ENCODE measurements around the gene SLC19A2.
"Not testable (repeated sequence)": the region's sequence is repeated elsewhere in the genome, so short reads cannot be mapped to it uniquely, and the experiment has no call there.

SLC19A2 gene

DNA sequence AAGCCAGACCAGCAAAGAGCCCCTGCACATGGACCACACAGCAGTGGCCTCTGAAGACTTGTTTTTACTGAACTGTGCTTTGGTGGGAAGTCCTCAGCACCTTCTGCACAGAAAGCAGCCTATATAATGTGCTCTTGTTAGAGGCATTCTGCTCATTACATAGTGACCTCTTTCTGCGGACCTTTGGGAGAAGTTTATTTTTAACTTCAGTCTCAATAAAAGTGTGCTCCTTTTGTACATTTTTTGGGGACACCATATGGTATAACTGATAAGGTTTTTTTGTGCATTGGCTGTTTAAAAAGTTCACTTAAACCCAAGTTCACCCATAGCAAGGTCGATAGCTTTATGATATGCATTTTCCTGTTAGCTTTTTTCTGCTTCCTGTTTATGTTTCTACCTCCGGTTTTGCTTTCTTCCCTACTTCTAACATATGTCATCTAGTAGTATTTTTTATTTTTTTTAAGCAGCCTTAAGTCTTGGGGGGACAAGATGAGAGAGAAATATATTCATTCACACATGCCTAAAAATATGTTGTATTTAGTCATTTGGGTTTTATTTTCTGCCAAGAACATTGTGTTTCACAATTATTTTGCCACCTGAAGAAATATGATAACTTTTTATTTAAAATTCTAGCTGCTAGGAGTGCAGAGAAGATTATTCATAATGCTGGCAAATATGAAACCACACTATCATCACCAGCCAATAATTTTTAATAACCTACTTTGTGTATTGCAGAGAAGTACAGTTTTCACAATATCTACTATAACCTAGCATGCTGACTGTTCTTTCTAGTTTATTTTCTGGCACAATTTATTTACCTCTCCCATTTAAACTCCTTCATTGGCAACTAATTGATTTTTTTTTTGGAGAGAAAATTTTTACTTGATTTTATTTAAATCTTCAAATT lies 22.9 kb upstream of the SLC19A2 start:
- no peak for DNase-seq (ENCODE audit: low spot score)

DNA sequence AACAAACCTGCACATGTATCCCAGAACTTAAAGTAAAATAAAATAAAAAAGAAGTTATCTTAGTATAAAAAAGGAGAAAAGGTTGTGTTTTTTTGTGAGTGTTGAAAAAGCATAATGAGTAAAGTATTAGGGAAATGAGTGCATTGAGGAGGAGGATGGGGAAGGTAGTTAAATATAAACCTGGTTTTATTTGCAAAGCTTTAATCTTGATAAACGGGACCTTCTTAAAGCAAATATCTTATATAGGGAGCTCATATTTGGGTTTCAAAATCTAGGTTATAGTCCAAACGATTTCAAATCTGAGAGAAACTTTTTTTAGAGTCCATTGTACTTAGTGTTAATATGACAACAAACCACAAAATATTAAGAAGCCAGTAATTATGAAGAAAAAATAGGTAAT lies 21.7 kb upstream of the SLC19A2 start:
- no peak for DNase-seq (ENCODE audit: low spot score)

DNA sequence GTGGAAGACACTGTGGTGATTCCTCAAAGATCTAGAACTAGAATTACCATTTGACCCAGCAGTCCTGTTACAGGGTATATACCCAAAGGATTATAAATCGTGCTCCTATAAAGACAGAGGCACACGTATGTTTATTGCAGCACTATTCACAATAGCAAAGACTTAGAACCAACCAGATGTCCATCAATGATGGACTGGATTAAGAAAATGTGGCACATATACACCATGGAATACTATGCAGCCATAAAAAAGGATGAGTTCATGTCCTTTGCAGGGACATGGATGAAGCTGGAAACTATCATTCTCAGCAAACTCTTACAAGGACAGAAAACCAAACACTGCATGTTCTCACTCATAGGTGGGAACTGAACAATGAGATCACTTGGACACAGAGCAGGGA lies 17.9 kb upstream of the SLC19A2 start:
- DNase-seq (ENCODE audit: low spot score) = not testable (repeated sequence)

DNA sequence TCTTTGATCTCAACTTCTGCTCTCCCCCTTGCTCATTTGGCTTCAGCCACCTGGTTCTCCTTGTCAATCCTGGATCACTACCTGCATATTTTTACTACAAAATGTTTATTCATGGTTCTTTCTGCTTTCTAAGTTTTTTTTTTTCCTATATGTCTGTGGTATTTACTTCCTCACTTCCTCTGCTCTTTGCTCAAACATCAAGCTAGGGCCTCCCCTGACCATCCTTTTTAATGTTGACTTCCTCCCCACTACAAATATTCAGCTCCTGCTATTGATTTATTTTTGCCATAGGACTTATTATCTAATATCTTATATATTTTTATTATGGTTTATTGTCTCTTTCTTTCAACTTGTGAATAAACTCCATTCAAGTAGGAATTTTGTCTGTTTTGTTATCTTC lies 14.1 kb upstream of the SLC19A2 start:
- no peak for DNase-seq (ENCODE audit: low spot score)

DNA sequence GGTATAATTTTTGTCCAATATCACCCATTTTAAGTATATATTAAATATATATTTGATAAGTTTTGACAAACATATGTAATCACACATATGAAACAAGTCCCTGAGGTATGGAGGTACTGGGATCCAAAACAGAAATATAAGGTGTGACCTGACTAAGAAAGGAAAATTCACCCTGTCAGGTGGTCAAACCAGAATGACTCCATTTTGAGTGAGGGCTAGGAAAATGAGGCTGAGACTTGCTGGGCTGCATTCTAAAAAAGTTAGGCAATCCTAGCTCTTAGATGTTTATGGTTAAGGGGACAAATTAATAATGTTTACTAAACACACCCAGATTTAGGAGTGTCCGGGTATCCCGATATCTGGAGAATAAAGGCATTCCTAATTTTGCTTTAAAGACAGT lies 11.6 kb upstream of the SLC19A2 start:
- DNase-seq (ENCODE audit: low spot score) = no peak

DNA sequence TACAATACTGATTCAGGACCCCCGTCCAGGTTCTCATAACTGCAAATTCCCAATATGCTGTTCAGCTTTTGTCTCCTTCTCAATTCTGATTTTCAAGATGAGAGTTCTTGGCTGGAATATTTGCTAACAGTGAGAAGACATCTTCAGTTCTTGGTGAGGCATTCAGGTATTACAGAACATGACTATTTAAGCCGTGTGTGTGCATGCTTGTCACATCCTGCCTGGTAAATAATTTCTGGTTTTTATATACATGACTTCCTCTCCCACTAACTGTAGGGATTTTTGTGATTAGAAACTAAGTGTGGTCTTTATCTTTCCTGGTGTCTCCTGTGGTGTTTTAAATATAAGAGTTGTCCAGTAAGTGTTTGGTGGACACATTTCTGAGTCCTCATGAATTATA lies 10.2 kb upstream of the SLC19A2 start:
- no peak for DNase-seq (ENCODE audit: low spot score)

DNA sequence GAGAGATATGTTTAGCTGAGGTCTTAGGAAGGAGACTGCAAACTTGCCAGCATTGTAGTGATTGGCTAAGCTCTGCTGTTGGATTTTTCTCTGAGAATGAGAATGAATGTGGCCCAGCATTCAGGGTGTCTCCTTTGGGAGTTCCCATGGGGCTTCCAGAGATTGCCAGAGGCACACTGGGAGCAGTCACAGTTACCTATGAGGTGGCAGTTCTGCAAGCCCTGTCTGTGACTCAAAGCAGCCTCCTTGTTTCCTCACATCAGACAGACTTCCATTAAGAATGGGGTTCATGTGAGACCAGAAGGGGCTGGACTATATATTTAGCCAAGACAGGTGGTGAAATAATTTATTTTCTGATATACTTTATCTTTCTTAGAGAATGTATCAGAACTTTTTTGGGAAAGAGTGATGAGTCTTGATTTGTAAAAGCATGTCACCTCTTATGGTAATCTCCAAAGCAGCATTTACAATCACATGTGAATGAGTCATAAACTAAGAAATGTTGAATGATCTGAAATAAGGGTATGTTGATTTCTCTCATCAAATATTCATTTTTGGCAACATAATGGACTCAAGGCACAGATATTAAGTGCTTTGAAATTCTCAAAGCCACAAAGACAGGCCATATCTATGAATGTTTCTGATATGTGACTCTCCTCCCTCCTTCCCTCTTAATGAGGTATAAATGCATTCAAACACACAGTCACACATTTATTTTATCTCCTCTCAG lies 9.5 kb upstream of the SLC19A2 start:
- no peak for DNase-seq (ENCODE audit: low spot score)

DNA sequence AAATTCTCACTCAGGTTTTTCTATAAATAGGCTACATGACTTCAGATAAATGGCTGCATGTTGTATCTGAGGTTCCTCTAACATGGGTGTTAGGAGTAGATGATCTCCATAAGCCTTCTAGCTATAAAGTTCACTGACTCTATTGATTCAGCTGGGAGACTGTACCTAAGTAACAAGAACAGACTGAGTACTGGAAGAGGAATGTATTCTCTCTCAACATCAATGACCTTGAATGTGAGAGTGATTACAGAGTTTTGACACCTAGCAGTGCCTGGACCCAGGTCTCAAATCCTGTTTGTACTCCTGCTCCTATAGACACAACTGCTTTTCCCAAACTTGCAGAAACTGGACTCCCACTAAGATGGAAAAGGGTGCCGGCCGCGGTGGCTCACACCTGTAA lies 8.6 kb upstream of the SLC19A2 start:
- no peak for DNase-seq (ENCODE audit: low spot score)

DNA sequence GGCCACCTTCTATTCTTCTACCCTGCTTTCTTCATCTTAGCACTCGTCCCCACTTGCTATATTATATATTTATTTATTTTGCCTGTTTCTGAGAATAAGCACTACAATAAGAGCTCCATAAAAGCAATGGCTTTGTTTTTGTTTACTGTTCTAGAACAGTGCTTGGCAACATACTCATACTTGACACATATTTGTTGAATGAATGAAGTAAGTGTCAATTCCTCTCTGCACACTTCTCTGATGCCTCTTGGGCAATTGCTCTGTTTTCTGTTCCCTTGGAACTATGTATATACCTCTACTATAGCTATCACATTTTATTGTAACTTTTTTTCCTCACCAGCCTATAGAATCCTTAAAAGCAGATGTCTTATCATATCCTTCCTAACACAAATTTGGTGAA lies 7.5 kb upstream of the SLC19A2 start:
- DNase-seq (ENCODE audit: low spot score) = no peak

DNA sequence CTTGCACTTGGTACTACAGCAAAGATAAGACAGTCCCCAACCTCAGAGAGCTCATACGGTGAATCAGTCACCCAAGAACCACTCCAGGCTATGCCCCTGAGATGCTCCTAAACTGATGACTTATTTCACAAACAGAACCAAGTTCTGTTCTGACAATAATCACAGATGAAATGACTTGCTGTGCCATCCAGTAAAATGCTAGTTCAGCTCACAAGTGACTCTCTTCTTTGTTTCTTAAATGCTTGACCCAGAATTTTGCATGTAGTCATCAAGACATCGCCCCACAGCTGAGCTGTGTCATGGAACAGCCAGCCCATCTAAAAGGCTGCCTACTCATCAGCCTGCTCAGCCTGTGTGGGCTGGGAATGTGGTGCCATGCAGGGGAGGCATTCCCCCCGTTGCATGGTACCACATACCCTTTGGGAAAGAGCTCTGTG lies 6.1 kb upstream of the SLC19A2 start:
- no peak for DNase-seq (ENCODE audit: low spot score)

DNA sequence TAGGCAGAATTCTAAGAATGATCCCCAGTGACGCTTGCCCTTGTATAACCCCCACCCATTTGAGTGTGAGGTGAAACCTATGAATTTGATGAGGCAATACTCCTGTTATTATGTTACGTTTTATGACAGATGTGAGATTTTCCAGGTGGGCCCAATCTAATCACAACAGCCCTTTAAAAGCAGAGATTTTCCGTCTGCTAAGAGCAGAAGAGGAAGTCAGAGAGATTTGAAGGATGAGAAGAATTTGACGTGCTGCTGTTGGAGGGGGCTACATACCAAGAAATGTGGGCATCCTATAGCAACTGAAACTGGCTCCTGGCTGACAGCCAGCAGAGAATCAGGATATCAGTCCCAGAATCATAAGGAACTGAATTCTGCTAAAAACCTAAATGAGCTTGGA lies 2.4 kb upstream of the SLC19A2 start:
- DNase-seq (ENCODE audit: low spot score) = no peak

DNA sequence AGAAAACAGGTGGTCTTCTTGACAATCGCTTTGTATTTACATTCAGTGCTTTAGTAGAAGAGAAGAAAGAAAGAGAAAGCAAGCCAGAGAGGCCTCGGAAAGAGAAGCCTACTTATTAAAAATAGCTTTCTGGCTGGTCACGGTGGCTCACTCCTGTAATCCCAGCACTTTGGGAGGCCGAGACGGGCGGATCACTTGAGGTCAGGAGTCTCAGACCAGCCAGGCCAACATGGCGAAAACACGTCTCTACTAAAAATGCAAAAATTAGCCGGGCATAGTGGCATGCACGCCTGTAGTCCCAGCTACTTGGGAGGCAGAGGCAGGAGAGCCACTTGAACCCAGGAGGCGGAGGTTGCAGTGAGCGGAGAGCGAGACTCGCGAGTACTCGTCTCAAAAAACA lies 1.8 kb upstream of the SLC19A2 start:
- no peak for DNase-seq (ENCODE audit: low spot score)

DNA sequence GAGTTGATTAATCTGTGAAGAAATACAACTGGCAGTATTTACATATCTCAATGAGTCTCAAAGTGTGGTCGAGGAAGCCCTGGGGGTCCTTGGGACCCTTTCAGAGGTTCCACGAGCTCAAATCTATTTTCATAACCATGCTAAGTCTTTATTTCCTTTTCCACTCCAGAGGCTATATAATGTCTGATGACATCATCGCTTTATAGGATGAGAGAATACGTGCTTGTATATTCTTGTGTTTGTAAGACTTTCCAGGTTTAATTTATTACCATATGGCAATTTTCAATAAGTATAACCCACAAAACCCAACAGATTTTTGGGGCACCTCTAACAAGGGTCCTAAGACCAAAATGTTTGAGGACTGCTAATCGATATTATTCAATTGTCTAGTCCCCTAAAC lies 1.4 kb upstream of the SLC19A2 start:
- no peak for DNase-seq (ENCODE audit: low spot score)

DNA sequence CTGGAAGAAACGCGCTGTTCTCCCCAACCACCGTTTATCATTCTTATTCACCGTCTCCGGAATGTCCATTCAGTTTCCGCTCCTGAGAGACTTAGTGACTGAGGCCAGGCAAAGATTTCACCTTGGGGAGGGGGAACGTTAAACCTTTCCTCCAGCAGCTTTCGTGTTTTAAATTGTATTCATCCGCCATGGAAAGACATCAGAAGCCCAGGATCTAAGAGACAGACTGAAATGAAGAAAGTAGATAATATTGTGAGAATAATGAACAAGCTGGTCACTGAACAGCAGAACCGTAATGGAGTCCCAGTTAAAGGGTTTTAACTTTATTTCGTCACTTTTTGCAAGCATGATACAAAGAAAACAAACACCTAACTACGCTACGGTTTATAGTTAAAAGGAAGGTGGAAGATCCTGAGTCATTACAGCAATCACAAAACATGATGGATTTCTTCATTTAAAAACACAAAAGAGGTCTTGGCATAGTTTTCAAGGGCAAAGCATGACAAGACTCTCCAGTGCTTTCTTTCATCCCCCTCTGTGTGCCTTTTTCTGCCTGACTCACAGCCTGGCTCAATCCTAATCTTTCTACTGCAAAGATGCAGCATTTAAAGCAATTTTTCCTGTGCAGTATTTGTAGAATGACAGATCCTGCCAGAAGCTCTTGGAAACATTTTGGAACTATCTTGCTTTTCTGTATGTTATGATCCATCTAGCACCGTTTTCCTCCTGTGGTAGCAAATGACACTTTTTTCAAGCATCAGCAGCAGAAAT lies 722 bp upstream of the SLC19A2 start:
- no peak for DNase-seq (ENCODE audit: low spot score)

DNA sequence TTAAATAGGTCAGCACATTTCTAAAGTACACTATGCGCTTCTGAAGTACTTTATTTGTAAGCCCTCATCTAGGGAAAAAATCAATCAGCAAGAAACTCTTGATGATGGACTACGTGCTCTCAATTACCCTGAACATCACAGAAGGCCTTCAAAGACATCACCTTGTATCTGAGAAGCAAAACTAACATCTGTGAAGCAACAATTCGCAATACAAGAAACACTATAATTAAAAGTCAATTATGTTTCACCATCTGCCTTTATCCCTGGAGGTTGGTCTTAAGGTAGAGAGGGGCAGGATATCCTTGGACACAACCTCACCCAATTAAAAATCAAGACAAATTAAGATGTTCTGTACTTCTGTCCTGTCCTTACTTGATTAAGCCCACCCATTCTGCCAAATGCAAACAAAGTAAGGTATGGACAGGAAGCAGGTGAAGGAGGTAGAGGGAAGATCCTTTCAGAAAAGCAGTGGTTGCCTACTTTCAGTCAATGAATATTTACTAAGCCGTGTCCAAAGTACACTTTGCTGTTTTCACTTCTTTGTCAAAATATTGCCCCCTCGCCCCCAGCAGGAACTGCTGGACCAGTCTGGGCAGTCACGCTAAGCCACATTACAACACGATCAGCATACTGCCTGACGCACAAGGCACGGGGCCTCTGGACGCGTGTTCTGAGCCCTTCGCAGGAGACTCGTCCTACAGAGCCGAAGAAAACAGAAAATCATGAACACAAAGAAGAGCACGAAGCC lies 887 bp downstream of the SLC19A2 start:
- peak; percentile 42 for DNase-seq (ENCODE audit: low spot score)

DNA sequence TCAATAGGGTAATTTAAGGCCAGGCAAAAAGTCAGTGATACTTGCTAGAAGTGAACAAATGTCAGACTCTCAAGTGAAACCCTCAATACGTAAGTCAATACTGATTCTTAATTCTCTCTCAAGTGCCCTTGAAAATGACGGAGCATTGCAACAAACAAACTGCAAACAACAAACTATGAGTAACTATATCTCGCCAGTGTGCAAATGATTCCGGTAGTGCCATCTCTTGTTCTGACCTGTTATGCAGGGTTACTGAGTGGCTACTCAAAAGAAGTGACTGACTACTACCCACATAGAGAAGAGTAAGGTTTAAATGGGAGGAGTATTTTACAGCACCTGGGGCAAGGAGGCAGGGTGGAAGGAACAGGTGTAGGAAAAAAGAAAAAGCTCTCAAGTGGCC lies 1.6 kb downstream of the SLC19A2 start:
- no peak for DNase-seq (ENCODE audit: low spot score)

DNA sequence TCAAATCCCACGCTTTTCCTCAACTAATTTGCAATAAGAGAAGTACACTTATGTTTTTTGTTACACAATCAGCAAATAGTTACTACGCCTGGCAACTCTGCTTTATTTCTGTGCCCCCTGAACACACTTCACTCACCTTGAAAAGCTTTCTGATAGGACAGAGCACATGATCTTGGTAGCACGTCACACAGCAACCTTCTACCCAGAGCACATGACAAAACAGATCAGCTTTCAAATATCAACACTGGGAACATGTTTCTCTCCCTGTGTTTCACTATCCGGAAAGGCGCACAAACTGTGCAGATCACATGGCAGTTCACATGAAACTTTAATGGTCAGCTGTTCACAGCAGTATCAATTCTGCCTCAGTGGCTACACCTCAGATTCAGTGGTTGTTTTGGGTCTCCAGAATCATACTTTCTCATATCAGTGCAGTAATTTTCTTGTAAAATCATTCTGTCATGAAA lies 2.2 kb downstream of the SLC19A2 start:
- DNase-seq (ENCODE audit: low spot score) = peak; percentile 35

DNA sequence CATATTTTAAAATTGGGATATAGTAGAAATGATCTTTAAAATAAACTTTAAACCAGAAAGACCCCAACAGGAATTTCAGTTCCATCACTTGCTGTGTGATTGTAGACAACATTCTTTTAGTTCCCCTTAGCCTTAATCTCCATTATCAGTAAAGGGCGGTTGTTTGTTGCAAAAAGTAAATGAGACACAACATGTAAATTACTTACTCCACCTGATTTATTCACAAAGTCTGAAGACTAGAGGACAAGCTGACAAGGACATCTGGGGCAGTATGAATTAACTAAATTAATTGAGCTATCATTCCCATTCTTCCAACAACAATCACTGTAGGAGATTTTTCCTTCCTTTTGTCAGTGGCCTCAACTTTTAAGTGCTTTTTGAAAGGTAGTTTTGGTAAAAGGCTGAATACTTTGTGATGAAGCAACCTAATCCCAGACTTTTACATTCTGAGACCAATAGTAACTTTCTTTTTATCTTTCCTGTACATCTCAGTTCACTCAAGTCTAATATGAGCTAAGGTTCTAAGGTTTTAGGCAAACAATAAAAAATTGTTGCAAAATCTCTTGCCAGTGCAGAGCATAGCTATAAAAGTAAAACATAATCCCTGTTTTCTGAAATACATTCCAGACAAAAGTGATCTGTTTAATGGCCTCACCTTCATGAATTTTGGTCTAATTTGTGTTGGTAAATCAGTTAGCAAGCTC lies 6.2 kb downstream of the SLC19A2 start:
- no peak for DNase-seq (ENCODE audit: low spot score)

DNA sequence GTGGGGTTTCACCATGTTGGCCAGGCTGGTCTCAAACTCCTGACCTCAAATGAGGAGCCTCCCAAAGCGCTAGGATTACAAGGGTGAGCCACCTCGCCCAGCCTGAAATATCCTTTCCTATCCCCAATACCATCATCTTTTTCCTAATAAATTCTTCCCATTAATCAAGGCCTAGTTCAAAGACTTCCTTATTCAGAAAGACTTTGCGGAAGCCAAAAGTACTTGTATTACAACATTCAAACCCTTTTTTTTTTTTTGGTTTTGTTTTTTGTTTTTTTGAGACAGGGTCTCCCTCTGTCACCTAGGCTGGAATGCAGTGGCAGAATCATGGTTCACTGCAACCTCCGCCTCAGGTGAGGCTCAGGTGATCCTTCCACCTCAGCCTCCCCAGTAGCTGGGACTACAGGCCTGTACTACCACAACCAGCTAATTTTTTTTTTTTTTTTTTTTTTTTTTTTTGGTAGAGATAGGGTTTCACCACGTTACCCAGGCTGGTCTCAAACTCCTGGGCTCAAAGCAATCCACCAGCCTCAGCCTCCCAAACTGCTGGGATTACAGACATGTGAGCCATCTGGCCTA lies 7.6 kb downstream of the SLC19A2 start:
- no peak for DNase-seq (ENCODE audit: low spot score)

DNA sequence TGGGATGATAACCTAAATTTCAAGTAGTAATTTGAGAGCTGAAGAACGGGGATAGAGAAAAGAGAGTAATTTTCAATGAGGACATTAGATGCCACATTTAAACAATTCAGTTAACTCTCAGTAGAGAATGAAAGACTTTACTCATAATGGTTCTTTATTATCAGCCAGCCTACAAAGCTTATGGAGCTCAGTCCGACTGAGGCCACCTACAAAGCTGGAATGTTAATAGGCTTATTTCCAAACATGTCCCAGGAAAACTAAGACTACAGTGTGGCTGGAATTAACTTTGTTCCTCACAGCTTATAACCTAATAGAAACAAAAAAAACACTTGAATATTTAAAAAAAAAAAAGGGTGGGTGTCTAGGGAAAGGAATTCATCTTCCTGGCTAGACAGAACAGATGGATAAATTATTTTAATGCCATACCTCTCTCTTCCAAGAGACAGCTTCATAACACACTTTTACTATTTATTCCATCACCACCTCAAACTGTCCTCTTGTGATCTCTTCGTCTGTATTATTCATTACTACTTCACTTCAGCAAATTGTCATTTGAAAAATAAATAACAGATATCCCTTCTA lies 9.8 kb downstream of the SLC19A2 start:
- no peak for DNase-seq (ENCODE audit: low spot score)
